ENCODE results near the gene SMIM1.
A peak's percentile ranks its signal among the peaks of the same experiment; 100 is the strongest.

SMIM1 gene

GRCh38 chr1:3727825-3728776 is 44.4 kb upstream of the SMIM1 start:
- ChIA-PET CTCF (interaction anchor here (0.6 to 1.2 kb wide), 5 partner anchors 29 to 163 kb away, joined by 3 to 8 read pairs (median 4); partner anchors contain the start of gene TPRG1L), POLR2A (ENCODE audit: low non-redundant PET) (no interaction called here)
- TF ChIP-seq CTCF (conservative IDR thresholded peaks at IDR 0.05; ENCODE audit: low read depth) = no peak

GRCh38 chr1:3729594-3730542 is 42.7 kb upstream of the SMIM1 start:
- no peak for TF ChIP-seq CTCF (conservative IDR thresholded peaks at IDR 0.05; ENCODE audit: low read depth)
- ChIA-PET POLR2A (ENCODE audit: low non-redundant PET) (no interaction called here), CTCF (no interaction called here)
- DNase-seq (ENCODE audit: low spot score) = no peak
- H3K27ac ChIP-seq = peak overlapping the region; percentile 76

More at GRCh38 chr1:3727825-3728776, 44.4 kb upstream of the SMIM1 start:
- DNase-seq (ENCODE audit: low spot score) = no peak
- peak overlapping the region; percentile 76 for H3K27ac ChIP-seq

GRCh38 chr1:3730543-3731247 is 41.9 kb upstream of the SMIM1 start:
- DNase-seq (ENCODE audit: low spot score) = no peak
- H3K27ac ChIP-seq = peak overlapping the region; percentile 76
- TF ChIP-seq CTCF (conservative IDR thresholded peaks at IDR 0.05; ENCODE audit: low read depth) = no peak
- POLR2A ChIA-PET (ENCODE audit: low non-redundant PET) = no interaction called here
- CTCF ChIA-PET = interaction anchor here (2.0 kb wide), 1 partner anchor 35 kb away, joined by 11 read pairs; no protein-coding TSS in a partner anchor

GRCh38 chr1:3731583-3732433 is 40.7 kb upstream of the SMIM1 start:
- POLR2A ChIA-PET (ENCODE audit: low non-redundant PET) = no interaction called here

More at GRCh38 chr1:3731583-3732433, 40.7 kb upstream of the SMIM1 start:
- CTCF ChIA-PET = interaction anchor here (2.0 kb wide), 1 partner anchor 36 kb away, joined by 11 read pairs; no protein-coding TSS in a partner anchor
- TF ChIP-seq CTCF (conservative IDR thresholded peaks at IDR 0.05; ENCODE audit: low read depth) = no peak
- DNase-seq (ENCODE audit: low spot score) = no peak
- peak overlapping the region; percentile 76 for H3K27ac ChIP-seq
